HG03378 (cell line): ENCODE data around the gene ANKRD44.

Experiments
- ATAC-seq: cut with Tn5 transposase; IDR thresholded peaks from one replicate; pipeline ENCODE4 v1.9.1; 2021; ENCODE audit warnings: mild to moderate bottlenecking, moderate library complexity; ENCODE audit not compliant: unreplicated experiment

The ANKRD44 gene

DNA sequence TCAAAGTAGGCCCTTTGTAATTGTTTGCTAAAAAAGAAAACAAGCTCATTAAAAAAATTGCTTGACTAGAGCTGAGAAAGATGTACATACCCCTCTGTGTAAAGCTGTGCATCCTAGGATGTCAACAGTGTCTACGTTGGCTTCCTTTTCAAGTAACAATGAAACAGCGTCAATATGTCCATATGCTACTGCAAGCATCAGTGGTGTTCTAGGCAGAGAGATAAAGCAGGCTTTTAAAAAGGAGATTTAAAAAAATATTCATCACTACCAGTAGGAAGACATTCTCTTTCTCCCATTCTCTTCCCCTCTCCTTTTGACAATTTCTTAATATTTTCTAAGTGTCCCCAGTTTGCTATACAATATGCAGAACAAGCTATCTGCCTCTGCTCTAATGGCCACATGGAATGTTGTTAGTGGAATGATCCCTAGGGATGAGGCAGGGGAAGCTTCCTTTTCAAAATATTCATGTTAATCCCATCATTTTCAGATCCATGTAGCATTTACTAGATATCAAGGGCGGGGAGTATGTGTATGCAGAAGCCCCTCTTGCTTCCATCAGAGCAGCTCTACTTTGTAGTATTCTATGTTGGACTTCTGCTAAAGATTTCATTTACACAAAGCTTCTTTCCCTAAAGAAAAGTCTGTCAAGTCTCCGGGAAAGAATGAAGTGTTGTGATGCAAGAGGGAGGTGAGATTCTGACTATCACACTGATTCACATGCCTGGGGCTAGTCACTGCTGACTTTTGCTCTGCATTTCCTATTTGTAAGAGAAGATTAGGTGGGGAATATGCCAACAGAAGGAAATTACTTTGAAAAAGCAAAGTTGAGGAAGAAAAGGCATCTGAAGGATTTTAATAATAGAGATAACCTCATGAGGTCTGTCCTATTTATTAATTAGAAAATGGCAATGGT lies 302.6 kb downstream of the ANKRD44 start:
- no peak for ATAC-seq

DNA sequence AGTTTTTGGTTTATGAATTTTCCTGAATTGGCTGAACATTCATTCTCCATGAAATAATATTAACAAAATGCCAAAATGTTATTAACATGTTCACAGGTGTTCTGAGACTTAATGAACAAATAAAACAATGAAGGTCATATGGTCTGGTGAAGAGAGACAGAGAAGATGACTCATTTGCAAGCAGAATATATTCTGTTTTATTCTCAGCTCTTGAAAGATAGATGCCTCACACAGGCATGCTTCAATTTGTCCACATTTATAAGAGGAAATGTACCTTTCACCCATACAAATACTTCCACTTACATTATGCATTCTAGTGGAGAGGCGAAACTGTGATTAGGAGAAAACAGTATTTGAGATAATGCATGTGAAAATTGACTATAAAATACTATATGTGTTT lies 308.7 kb downstream of the ANKRD44 start:
- ATAC-seq = no peak

DNA sequence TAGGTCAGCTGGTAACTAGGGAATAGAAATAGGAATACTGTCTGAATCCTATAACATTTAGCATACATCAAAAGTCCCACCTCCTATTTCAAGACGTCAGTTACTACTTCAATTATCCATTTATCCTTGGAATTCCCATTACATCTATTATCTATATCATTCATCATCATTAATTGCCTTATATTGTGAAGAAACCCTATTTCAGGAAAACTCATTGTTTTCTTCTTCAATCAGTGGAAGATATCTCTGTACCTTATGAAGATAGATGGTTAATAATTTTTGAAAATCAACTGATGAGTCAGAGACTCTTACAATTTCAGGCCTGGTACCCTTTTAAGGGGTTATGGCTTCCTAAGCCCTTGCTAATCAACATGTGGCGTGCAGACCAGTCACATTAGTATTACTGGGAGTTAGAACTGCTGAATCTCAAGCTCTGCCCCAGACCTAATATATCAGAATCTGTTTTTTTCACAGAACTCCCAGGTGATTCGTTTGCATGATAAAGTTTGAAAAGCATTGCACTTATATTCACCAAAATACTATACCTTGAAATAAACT lies 314.7 kb downstream of the ANKRD44 start:
- ATAC-seq = no peak

DNA sequence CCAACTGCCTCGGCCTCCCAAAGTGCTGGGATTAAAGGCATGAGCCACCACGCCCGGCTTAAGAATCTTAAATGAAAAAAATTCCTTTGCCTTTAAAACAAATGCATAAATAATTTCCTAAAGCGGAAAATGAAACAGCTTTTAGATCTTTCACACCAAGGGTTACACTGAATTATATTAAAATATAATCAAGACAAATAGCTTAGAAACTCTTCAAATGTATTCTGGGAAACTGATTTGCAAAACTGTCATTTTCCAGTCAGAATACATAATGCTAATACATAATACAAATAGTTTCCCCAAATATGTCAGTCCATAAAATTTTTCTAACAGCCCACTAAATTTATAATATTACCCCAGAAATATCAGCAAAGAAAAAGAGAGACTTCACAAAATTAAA lies 315.8 kb downstream of the ANKRD44 start:
- ATAC-seq = no peak

DNA sequence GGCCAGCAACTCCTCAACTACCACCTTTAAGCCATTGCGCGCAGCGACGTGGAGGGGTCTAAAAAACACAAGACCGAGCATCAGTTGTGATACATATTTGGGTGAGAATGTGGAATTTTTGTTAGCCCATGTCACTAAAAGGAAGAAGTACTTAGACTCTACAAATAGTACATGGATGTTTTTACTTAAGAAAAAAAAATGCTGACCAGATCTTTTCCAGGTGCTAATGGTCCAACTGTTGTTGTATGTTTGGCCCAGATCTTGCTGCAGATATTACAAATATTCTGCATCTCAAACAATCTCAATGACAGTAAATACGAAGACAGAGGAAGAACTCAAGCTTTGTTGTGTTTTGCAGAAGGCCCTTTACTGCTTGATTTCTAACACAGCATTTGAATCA lies 317.0 kb downstream of the ANKRD44 start:
- ATAC-seq = no peak

DNA sequence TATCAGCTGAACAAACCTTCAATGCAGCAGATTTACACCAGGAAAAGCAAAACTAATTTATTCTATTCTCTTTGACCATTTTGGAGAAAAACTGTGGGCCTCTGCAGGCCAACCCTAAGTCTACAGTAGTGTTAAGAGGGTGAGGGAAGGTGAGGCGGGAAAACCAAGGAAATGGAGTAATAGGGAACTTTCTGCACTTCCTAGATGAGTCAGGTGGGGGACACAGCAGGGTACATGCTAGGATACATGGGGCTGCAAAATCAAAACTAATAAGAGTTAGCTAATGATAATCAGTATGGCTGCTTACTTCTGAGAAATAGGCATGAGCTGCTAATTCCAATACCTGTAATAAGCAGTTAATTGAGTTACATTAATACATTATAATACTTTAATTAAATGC lies 318.1 kb downstream of the ANKRD44 start:
- ATAC-seq = no peak

DNA sequence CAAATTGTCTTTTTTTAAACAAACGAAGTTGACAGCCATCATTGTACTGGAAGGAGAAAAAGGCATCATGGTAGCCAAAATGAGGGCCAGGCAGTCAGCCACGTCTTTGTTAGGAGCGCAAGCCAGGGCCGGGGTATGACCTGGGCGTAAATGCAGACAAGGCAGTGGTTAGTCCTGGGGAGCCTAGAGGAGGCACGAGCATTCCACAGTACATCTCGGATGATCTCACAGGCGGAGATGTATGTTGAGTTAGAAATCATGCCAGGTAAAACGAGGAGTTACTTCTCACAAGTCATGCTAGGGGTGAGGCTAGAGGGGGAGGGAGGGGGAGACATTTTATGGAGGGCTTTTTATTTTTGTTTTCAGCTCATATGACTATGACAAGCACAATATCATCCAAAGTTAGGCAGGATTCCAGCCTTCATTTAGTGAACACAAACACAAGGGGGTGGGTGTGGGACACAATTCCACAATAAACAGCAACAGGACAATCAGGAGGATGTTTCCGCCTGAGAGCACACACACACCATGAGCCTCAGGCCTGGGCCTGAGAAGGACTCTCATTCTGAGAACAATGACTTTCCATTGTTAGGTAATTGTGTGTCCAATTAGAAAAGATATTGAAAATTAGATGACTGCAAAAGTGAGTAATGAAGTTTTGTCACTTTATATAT lies 319.7 kb downstream of the ANKRD44 start:
- no peak for ATAC-seq

DNA sequence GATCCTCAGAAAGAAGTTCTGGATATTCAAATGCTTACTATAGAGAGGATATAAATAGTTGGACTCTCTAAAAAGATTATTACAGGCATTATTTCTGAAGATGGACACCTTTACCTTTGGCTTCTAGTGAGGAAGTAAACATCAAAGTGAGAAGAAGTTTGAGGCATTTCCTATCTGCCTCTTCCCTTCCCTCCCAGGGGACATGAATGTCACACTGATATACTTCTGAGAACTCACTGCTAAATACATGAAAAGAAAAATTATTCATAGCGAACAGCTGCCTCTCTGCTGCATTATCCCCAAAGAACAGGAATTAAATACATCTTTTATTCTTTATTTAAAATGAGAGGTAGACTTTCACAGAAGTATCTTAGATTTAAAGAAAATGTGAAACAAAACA lies 320.5 kb downstream of the ANKRD44 start:
- ATAC-seq = no peak

DNA sequence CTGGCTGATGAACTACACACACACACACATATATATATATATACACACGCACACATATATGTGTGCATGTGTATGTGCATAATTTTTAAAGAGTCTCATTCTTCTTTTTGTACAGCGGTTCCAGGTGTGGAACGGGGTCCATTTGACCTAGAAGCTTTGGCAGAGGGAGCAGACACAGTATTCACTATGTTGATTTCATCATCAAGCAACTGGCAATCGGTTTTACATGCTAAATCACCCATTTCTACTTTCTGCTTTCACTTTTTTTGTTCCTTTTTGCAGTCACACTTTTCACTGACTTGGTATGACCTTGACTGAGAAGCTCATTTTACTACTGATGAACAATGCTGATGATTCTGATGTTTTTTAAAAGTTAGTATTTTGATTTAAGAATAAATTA lies 321.1 kb downstream of the ANKRD44 start:
- ATAC-seq = no peak

DNA sequence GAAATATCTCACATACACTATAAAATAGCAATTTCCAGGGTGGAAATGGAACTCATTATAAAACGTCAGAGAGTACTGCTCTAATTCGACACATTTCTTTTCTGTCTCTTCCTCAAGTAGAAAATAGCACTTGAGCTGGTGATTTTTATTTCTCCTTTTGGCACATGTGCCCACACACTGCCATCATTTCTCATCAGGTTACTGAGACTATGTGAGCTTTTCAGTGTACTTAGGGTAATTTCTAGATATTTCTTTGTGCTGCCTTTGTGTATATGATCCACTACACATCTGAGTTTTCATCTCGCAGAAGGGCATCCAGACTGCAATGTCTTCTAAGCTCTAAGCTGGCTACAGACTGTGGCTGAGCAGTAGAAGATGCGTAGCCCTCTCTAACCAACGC lies 321.9 kb downstream of the ANKRD44 start:
- no peak for ATAC-seq

DNA sequence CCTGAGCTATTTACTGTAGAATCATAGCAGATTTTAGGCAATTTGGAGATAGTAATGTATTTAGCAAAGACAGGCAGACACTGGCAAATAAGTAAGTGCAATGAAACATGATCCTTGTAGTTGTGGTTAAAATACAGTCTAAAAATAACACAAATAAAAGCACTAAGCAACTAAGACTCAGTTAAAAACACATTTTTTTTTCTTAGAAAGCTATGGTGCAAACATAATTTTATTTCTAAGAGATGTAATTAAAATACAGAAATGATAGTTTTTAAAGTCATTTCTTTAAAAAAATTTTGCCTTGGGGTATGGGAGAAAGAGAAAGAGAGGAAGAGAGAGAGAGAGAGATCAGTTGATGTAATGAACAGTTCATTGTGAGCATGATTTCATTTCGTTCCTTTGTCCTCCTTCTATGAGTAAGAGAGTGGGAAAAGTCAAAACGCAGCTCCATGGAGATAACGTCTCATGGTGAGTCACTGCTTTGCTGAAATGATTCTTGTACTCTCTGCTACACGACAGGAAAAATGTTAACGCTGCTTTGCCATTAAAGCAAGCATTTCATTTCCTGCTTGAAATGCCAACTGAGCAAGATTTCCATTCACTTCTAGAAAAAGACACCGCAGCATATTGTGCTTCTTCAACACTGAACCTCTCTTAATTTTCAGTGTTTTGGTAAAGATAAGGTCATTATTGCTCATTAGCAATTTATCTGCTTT lies 322.8 kb downstream of the ANKRD44 start:
- peak; percentile 61 for ATAC-seq

DNA sequence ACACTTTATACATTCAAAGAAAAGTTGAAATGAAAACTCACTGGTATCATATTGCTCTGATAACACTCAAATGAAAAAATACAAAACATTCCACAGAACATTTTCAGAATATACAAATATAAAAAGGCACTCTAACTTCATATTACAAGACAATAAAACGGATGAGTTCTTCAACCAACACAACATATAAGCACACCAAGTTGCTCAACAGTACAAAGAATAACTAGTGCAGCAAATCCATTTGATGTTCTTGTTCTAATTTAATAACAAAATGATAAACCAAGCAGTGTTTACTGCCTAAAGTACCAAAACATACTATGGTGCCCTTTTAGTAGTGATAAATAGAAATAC lies 323.3 kb downstream of the ANKRD44 start:
- ATAC-seq = no peak

DNA sequence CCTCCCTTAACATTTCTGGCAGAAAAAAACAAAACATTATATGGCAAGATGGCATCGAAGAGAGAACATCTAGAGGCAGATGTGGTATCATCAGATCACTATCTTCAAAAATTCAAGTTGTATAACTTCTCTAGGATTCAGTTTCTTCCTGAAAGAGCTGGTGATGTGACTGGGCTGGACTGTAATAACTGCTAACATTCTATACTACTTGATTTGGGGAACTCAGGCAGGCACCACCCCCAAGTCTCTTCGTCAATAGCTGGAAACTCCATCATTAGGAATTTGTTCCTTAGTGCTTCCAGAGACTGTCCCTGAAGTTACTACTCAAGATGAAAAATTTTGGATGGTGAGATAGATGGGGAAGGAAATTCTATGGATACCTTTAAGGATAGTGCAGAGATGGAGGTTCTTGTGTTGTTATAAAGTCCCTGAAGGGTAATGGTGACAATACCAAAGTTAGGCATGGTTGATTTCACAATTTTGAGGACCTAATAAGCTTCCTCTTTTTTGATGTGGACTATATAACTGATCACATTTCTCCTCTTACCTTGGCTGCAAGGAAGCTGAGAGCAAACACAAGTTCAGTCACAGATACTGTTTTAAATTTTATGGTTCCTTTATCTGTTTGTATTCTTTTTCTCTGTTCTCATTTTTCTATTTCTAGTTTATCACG lies 324.9 kb downstream of the ANKRD44 start:
- no peak for ATAC-seq

DNA sequence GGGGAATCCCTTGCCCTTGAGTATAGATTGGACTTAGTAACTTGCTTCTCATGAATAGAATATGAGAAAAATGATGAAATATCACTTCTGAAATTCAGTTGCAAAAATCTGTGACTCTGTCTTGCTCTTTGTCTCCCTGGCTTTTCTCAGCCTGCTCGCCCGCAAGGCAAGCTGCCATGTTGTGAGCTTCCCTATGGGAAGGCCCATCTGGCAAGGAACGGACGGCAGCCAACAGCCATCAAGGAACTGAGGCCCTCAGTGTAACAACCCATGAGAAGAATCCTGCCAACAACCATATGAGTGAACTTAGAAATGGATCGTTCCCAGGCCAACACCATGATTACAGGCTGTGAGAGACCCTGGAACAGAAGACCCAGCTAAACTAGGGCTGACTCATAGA lies 325.7 kb downstream of the ANKRD44 start:
- ATAC-seq = no peak

DNA sequence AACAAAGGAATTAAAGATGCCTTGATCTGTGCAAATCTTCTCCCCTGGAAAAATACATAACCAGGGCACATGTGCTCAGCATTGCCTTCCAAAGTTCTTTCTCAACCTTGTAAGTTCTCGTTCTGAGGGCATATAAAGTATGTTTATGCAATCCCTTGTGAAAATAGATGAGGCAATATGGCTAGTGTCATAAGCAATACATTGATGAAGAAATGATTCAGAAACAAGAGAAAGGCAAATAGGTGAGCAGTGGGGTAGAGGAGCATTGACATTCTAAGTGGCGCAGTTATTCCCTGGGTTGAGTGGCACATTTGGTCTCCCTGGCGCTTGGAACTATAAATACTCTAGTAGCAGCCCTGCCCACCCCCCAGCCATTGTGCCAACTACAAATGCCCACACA lies 326.6 kb downstream of the ANKRD44 start:
- ATAC-seq = no peak

DNA sequence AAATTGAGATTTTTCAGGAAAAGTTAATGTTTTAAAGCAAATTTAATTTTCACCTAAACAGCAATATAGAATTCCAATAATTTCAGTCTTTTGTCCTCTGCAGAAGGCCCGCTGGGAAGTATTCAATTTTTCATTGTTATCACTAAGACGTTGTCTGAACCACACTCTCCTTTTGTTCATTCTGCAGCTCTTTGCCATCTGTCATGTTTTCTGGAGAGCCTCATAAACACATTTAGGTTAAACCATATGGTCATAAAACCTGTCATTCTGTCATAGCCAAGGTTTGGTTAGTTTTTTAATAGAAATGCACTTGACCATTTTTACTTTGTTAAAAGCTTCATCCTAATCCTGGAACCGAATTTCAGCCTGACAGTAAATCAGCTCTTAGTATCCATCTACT lies 330.1 kb downstream of the ANKRD44 start:
- no peak for ATAC-seq

DNA sequence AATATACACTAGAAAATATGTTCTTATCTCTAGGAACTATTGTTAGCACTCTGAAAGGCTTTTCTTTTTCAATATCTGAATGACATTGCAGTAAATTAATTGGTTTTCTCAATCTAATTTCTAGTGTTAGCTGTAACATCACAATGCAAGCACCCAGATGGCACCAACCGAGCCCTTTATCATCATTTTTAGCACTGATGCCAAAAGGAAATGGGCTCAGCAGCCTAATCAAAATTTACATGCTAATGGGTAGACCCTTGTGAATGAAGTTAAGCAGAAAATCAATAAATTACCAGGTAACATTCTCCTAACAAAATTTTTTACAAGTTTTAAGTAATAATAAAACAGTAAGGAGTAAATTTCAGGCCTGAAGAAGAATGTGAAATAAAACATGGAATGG lies 330.6 kb downstream of the ANKRD44 start:
- no peak for ATAC-seq

DNA sequence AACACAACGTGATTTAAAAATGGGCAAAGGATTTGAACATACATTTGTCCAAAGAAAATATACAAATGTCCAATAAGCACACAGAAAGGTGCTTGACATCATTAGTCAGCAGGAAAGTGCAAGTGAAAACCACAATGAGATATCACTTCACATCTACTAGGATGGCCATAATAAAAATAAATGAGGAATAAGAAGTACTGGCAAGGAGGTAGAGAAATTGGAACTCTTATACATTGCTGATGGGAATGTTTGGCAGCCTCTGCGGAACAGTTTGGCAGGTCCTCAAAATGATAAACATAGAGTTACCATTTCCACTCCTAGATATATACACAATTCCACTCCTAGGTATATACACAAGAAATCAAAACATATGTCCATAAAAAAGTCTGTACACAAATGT lies 333.1 kb downstream of the ANKRD44 start:
- no peak for ATAC-seq

DNA sequence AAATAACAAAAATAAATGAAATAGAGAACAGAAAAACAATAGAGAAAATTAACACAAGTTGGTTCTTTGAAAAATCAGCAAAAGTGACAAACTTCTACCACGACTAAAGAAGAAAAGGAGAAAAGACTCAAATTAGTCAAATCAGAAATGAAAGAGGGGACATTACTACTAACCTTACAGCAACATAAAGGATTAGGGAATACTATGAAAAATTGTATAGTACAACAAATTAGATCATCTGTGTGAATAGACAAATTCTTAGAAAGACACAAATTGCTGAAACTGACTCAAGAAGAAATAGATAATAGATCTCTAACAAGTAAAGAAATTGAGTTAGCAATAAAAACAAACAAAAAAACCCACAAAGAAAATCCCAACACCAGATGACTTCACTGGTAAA lies 335.6 kb downstream of the ANKRD44 start:
- ATAC-seq = no peak

DNA sequence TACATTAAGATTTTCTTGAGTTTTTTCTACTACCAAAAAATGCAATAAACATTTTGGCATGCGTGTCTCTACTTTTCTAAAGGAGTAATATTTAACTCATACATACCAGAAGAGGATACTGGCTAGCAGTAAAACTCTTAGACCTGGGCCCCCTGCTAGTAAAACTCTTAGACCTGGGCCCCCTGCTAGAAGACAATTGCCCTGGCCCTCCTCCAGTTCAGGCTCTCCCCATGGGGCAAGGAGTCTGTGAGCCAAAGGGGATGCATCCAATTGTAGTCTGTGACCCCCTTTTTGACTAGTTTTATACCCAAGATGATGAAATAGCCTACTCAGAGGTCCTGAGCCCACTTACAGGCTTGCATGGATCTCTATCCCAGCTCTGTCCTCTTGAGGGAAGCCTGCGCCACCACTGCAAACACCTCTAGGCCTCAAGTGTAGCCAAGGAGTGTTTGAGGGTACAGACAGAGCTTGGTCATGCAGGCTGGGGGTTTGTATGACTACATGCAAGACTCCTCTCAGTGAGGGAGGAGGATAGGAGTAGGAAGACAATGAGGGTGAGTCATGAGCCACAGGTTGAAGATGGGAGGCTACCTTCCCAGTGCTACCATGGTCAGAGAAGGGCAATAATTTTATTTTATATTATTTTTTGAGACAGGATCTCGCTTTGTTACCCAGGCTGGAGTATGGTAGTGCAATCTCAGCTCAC lies 338.9 kb downstream of the ANKRD44 start:
- no peak for ATAC-seq
